HCT116 (cell line): Measurements from ENCODE around the gene OR7C1. TPM values are rescaled to one million over a fixed set of nuclear protein-coding genes. Genes with fewer than 3 reads are reported as not detected.

Source experiments
- ATAC-seq: fragments of 200-7000 bp; cut with Tn5 transposase; 2 replicates; pipeline ENCODE4 v1.9.1; 2020; ENCODE audit warnings: mild to moderate bottlenecking, moderate library complexity
- BruUV-seq: library from RNA; stranded (reverse); fragments of 400-500 nt; replicated peaks from 2 replicates; lab custom pipeline; 2021; lab: Mats Ljungman, UMichigan
- CTCF ChIA-PET: fragments of 300-600 bp; sonication (Branson Sonifier 250); formaldehyde crosslinking; loops from one replicate; lab custom pipeline; 2021; ENCODE audit warnings: antibody characterized with exemption; lab: Charles Lee
- POLR2A ChIA-PET: fragments of 300-600, 350-600 bp; sonication (Branson Sonifier 250); formaldehyde crosslinking; loops from one replicate; lab custom pipeline; 2021; ENCODE audit warnings: antibody characterized with exemption; lab: Charles Lee
- RAD21 ChIA-PET, 2 experiments: fragments of 300-600 bp; sonication (Branson Sonifier 250); formaldehyde crosslinking; loops; one replicate each; lab custom pipeline; 2023; ENCODE audit warnings: low total read pairs in 2 of 2; ENCODE audit not compliant: uncharacterized antibody in 2 of 2, unreplicated experiment in 2 of 2, low non-redundant PET in 1 of 2; lab: Charles Lee
- DNase-seq: peaks from one replicate; pipeline ENCODE4 v3.0.0-alpha.2; 2010; ENCODE audit warnings: low read depth, low spot score
- H2AFZ ChIP-seq: fragments of 200-600 bp; shearing (Covaris generic), sonication (generic); 2 replicates; pipeline ENCODE4 v1.6.1; 2017; ENCODE audit warnings: low read depth, mixed run types, mixed read lengths, antibody characterized with exemption, low read length; ENCODE audit not compliant: poor library complexity, severe bottlenecking
- H3K27ac ChIP-seq: 2 replicates; pipeline ENCODE4 v1.5.1; 2012; ENCODE audit warnings: low read depth, low read length
- H3K27me3 ChIP-seq: fragments of 200-600 bp; sonication (generic); 2 replicates; pipeline ENCODE4 v1.6.1; 2016; ENCODE audit warnings: mixed run types, low read length, mixed read lengths; ENCODE audit not compliant: insufficient read depth
- H3K36me3 ChIP-seq, 2 experiments: fragments of 200-500 bp in 1 of 2; fragments of 200-600 bp in 1 of 2; sonication (Bioruptor generic) in 1 of 2; sonication (generic) in 1 of 2; 2 replicates each; pipeline versions ENCODE4 v1.5.1 to v1.6.1; 2014 to 2016; ENCODE audit warnings: low read length in 2 of 2, inconsistent platforms in 1 of 2, mixed read lengths in 1 of 2, mixed run types in 1 of 2; ENCODE audit not compliant: insufficient read depth in 2 of 2, control insufficient read depth in 1 of 2
- H3K4me1 ChIP-seq, 2 experiments: fragments of 200-600 bp in 1 of 2; sonication (generic) in 1 of 2; 2 replicates each; pipeline versions ENCODE4 v1.5.1 to v1.6.1; 2012 to 2017; ENCODE audit warnings: low read length in 2 of 2, inconsistent platforms in 1 of 2, mild to moderate bottlenecking in 1 of 2, mixed read lengths in 1 of 2, mixed run types in 1 of 2, moderate library complexity in 1 of 2; ENCODE audit not compliant: insufficient read depth in 2 of 2, control insufficient read depth in 1 of 2
- H3K4me2 ChIP-seq: fragments of 200-600 bp; sonication (generic); 2 replicates; pipeline ENCODE4 v1.6.1; 2017; ENCODE audit warnings: mixed run types, low read length, mixed read lengths
- H3K4me3 ChIP-seq, 2 experiments: fragments of 200-600 bp in 1 of 2; sonication (generic) in 1 of 2; replicated peaks in 1 of 2; 2 replicates each; pipeline ENCODE4 v1.5.1; 2011 to 2016; ENCODE audit warnings: low read length in 2 of 2, control low read depth in 1 of 2, low read depth in 1 of 2, mild to moderate bottlenecking in 1 of 2, mixed read lengths in 1 of 2, mixed run types in 1 of 2
- H3K79me2 ChIP-seq: fragments of 200-600 bp; sonication (generic); 2 replicates; pipeline ENCODE4 v1.6.1; 2017; ENCODE audit warnings: mild to moderate bottlenecking, mixed run types, low read length, moderate library complexity, mixed read lengths; ENCODE audit not compliant: insufficient read depth
- H3K9ac ChIP-seq: fragments of 200-600 bp; sonication (generic); 2 replicates; pipeline ENCODE4 v1.6.1; 2016; ENCODE audit warnings: low read length, mixed read lengths
- H3K9me2 ChIP-seq: fragments of 200-600 bp; sonication (generic), shearing (Covaris generic); 2 replicates; pipeline ENCODE4 v1.6.1; 2017; ENCODE audit warnings: mixed run types, mild to moderate bottlenecking, moderate library complexity; ENCODE audit not compliant: insufficient read depth
- H3K9me3 ChIP-seq, 2 experiments: fragments of 200-500 bp in 1 of 2; fragments of 200-600 bp in 1 of 2; sonication (Bioruptor generic) in 1 of 2; sonication (generic) in 1 of 2; 2 replicates each; pipeline ENCODE4 v1.6.1; 2014 to 2017; ENCODE audit warnings: low read length in 2 of 2, mixed read lengths in 2 of 2, inconsistent platforms in 1 of 2, low read depth in 1 of 2, mild to moderate bottlenecking in 1 of 2, mixed run types in 1 of 2, moderate library complexity in 1 of 2; ENCODE audit not compliant: control insufficient read depth in 1 of 2, insufficient read depth in 1 of 2
- H4K20me1 ChIP-seq: fragments of 200-600 bp; sonication (generic), shearing (Covaris generic); 2 replicates; pipeline ENCODE4 v1.6.1; 2017; ENCODE audit warnings: mixed run types, mild to moderate bottlenecking, moderate library complexity; ENCODE audit not compliant: insufficient read depth
- ATF3 ChIP-seq: IDR thresholded peaks from 2 replicates; pipeline ENCODE4 v1.6.1; 2012
- CBX3 ChIP-seq: IDR thresholded peaks from 2 replicates; pipeline ENCODE4 v1.6.1; 2012; ENCODE audit warnings: low read depth
- CEBPB ChIP-seq: IDR thresholded peaks from 2 replicates; pipeline ENCODE4 v1.6.1; 2012; ENCODE audit warnings: low read depth
- CTCF ChIP-seq, 3 experiments: fragments of 200-600 bp in 1 of 3; sonication (generic) in 1 of 3; IDR thresholded peaks in 2 of 3; conservative IDR thresholded peaks in 1 of 3; 2 replicates each; pipeline ENCODE4 v1.5.1; 2012 to 2017; ENCODE audit warnings: low read depth in 2 of 3, low read length in 2 of 3, antibody characterized with exemption in 1 of 3, borderline replicate concordance in 1 of 3, control low read depth in 1 of 3, mild to moderate bottlenecking in 1 of 3, mixed read lengths in 1 of 3, mixed run types in 1 of 3, moderate library complexity in 1 of 3; ENCODE audit not compliant: insufficient read depth in 1 of 3
- EGR1 ChIP-seq: IDR thresholded peaks from 2 replicates; pipeline ENCODE4 v1.6.1; 2012; ENCODE audit warnings: low read depth
- ELF1 ChIP-seq: IDR thresholded peaks from 2 replicates; pipeline ENCODE4 v1.6.1; 2012; ENCODE audit warnings: low read depth, borderline replicate concordance
- EZH2phosphoT487 ChIP-seq: fragments of 200-600 bp; IDR thresholded peaks from 2 replicates; pipeline ENCODE4 v1.6.1; 2018; ENCODE audit warnings: antibody characterized with exemption, borderline replicate concordance
- POLR2AphosphoS5 ChIP-seq: IDR thresholded peaks from 2 replicates; pipeline ENCODE4 v1.6.1; 2011; ENCODE audit warnings: mild to moderate bottlenecking, low read depth, low read length, moderate library complexity
- RAD21 ChIP-seq: IDR thresholded peaks from 2 replicates; pipeline ENCODE4 v1.6.1; 2012; ENCODE audit warnings: low read depth, mild to moderate bottlenecking
- TCF7L2 ChIP-seq: IDR thresholded peaks from 2 replicates; pipeline ENCODE4 v1.7.0; 2011; ENCODE audit warnings: borderline replicate concordance, inconsistent platforms; ENCODE audit not compliant: insufficient read depth, insufficient read length; ENCODE audit errors: extremely low read depth
- YY1 ChIP-seq: IDR thresholded peaks from 2 replicates; pipeline ENCODE4 v1.6.1; 2011; ENCODE audit warnings: low read length, low read depth, moderate library complexity, mild to moderate bottlenecking; ENCODE audit not compliant: insufficient replicate concordance; ENCODE audit errors: extremely low read depth
- ZFX ChIP-seq: fragments of 450-650 bp; IDR thresholded peaks from 2 replicates; pipeline ENCODE4 v1.6.1; 2017
- ZNF274 ChIP-seq: fragments of 200-500 bp; sonication (Bioruptor generic); IDR thresholded peaks from 2 replicates; pipeline ENCODE4 v1.6.1; 2014; ENCODE audit warnings: mild to moderate bottlenecking, low read depth, low read length, inconsistent platforms
- intact Hi-C: fragments of 100-400 bp; cut with micrococcal nuclease; formaldehyde crosslinking; loops from 2 replicates; pipeline ENCODE4 v1.10.0; 2022
- total RNA-seq: library from RNA; stranded (reverse); gene quantifications from one replicate; pipeline ENCODE4 v1.2.1, GENCODE V29; 2021; ENCODE audit not compliant: unreplicated experiment
- TF ChIP-seq, protein P1 (sequence below): IDR thresholded peaks from 2 replicates; pipeline ENCODE4 v1.6.1; 2011; ENCODE audit warnings: mild to moderate bottlenecking, low read length, moderate library complexity; ENCODE audit not compliant: insufficient replicate concordance; ENCODE audit errors: extremely low read depth

OR7C1 gene
- total RNA-seq, 1 experiment from 2014 or later = not detected

DNA sequence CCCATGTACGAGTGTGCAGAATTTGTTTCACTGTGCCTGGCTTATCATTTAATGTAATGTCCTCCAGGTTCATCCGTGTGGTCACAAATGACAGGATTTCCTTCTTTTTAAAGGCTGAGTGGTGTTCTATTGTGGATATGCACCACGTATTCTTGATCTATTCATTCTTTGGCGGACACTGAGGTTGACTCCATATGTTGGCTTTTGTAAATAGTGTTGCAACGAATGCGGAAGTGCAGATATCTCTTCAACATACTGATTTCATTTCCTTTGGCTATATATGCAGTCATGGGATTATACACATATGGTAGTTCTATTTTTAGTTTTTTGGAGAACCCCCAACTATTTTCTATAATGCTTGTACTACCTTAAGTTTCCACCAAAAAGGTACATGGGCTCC, 13.0 kb downstream of the OR7C1 start:
- Histone ChIP-seq H3K27me3 (peaks cover 38% of the 10 kb centered on the region; the same call in 1 of the 2 replicates), H3K4me1 (no peaks in the 10 kb centered on the region)
- TF ChIP-seq RAD21 = no peak
- no peak for TF ChIP-seq ZFX
- no peak for TF ChIP-seq POLR2AphosphoS5
- TF ChIP-seq CBX3 = no peak
- no peak for TF ChIP-seq EGR1
- no peak for TF ChIP-seq CEBPB
- TF ChIP-seq CTCF (IDR thresholded peaks at IDR 0.05 in 2 of 3, conservative IDR thresholded peaks at IDR 0.05 in 1 of 3; ENCODE audit: borderline replicate concordance in 1 of 3, insufficient read depth in 1 of 3, low read depth in 2 of 3, low read length in 2 of 3) = no peak
- TF ChIP-seq, all 23 proteins: peak for 0
- ATAC-seq (no peak), DNase-seq (no peak)
- BruUV-seq = no TSS peak
- Histone ChIP-seq H4K20me1 (no peaks in the 10 kb centered on the region), H2AFZ (no peak overlapping the region), H3K79me2 (no peaks in the 10 kb centered on the region), H3K9me3 (no peaks in the 10 kb centered on the region), H3K9ac (no peak overlapping the region), H3K27ac (no peak overlapping the region), H3K4me3 (no peak overlapping the region), H3K9me2 (no peaks in the 10 kb centered on the region), H3K4me2 (no peak overlapping the region), H3K36me3 (no peaks in the 10 kb centered on the region)
- POLR2A ChIA-PET = no interaction called here
- CTCF ChIA-PET = interaction anchor here (1.0 kb wide), 1 partner anchor 9 kb away, joined by 3 read pairs; no protein-coding TSS in a partner anchor
- RAD21 ChIA-PET = no interaction called here
- intact Hi-C loops = no loop called here

GRCh38 chr19:14818588-14818987, 16.4 kb downstream of the OR7C1 start:
- DNase-seq = no peak
- ChIA-PET CTCF (no interaction called here), RAD21 (no interaction called here), POLR2A (no interaction called here)
- Histone ChIP-seq H3K9ac (no peak overlapping the region), H3K27me3 (peaks cover 29% of the 10 kb centered on the region; the same call in 1 of the 2 replicates), H3K4me3 (no peak overlapping the region), H3K9me3 (no peaks in the 10 kb centered on the region), H3K79me2 (no peaks in the 10 kb centered on the region), H3K4me2 (no peak overlapping the region), H3K4me1 (no peaks in the 10 kb centered on the region), H4K20me1 (no peaks in the 10 kb centered on the region), H2AFZ (no peak overlapping the region), H3K36me3 (no peaks in the 10 kb centered on the region), H3K27ac (no peak overlapping the region), H3K9me2 (no peaks in the 10 kb centered on the region)
- intact Hi-C loops = no loop called here
- BruUV-seq = no TSS peak
- ATAC-seq = no peak
- TF ChIP-seq EZH2phosphoT487 (no peak), ELF1 (no peak), POLR2AphosphoS5 (no peak), YY1 (no peak), TCF7L2 (no peak), EGR1 (no peak), ATF3 (no peak), CBX3 (no peak), ZNF274 (no peak)
- TF ChIP-seq, protein P1, sequence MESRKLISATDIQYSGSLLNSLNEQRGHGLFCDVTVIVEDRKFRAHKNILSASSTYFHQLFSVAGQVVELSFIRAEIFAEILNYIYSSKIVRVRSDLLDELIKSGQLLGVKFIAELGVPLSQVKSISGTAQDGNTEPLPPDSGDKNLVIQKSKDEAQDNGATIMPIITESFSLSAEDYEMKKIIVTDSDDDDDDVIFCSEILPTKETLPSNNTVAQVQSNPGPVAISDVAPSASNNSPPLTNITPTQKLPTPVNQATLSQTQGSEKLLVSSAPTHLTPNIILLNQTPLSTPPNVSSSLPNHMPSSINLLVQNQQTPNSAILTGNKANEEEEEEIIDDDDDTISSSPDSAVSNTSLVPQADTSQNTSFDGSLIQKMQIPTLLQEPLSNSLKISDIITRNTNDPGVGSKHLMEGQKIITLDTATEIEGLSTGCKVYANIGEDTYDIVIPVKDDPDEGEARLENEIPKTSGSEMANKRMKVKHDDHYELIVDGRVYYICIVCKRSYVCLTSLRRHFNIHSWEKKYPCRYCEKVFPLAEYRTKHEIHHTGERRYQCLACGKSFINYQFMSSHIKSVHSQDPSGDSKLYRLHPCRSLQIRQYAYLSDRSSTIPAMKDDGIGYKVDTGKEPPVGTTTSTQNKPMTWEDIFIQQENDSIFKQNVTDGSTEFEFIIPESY = no peak
